B cell (primary cell): ENCODE data around the gene VAMP8. TPM values are rescaled to one million over a fixed set of nuclear protein-coding genes. Genes with fewer than 3 reads are reported as not detected.

Experiments
- ATAC-seq: fragments of 200-7000 bp; cut with Tn5 transposase; one replicate; pipeline ENCODE4 v1.10.0; 2021; ENCODE audit warnings: low read depth, mild to moderate bottlenecking, moderate number of reproducible peaks, moderate library complexity
- CTCF ChIA-PET: fragments of 350-600 bp; sonication (Branson Sonifier 250); formaldehyde crosslinking; loops from one replicate; lab custom pipeline; 2021; ENCODE audit warnings: antibody characterized with exemption, inconsistent platforms; lab: Charles Lee
- POLR2A ChIA-PET: fragments of 350-600 bp; sonication (Branson Sonifier 250); formaldehyde crosslinking; loops from one replicate; lab custom pipeline; 2021; ENCODE audit warnings: antibody characterized with exemption; lab: Charles Lee
- DNase-seq: peaks from one replicate; pipeline ENCODE4 v3.0.0; 2013
- H2AFZ ChIP-seq: 2 replicates; pipeline ENCODE4 v1.6.1; 2012; ENCODE audit warnings: mild to moderate bottlenecking, low read depth, low read length; ENCODE audit not compliant: insufficient read depth, poor library complexity, severe bottlenecking
- H3K27ac ChIP-seq, 2 donors: 1 replicate in 1 of 2; 2 replicates in 1 of 2; pipeline ENCODE4 v1.5.1; 2012 to 2013; ENCODE audit warnings: low read length in 2 of 2, mild to moderate bottlenecking in 2 of 2, moderate library complexity in 1 of 2
- H3K27me3 ChIP-seq, 4 experiments: fragments of 200-600 bp in 1 of 4; sonication (generic) in 1 of 4; replicated peaks in 1 of 4; 1 replicate in 2 of 4; 2 replicates in 2 of 4; pipeline versions ENCODE4 v1.6.1 to v1.7.0; 2013 to 2016; ENCODE audit warnings: low read length in 3 of 4, mild to moderate bottlenecking in 2 of 4, mixed read lengths in 1 of 4, moderate library complexity in 1 of 4; ENCODE audit not compliant: insufficient read depth in 4 of 4, control insufficient read depth in 3 of 4; ENCODE audit errors: control extremely low read depth in 1 of 4
- H3K36me3 ChIP-seq, 2 experiments: replicated peaks in 1 of 2; 1 replicate in 1 of 2; 2 replicates in 1 of 2; pipeline versions ENCODE4 v1.6.1 to v1.7.1; 2013; ENCODE audit warnings: low read length in 1 of 2; ENCODE audit not compliant: insufficient read depth in 2 of 2, control insufficient read depth in 1 of 2; ENCODE audit errors: control extremely low read depth in 1 of 2, extremely low read depth in 1 of 2
- H3K4me1 ChIP-seq, 2 donors: fragments of 200-600 bp in 1 of 2; sonication (generic) in 1 of 2; 1 replicate in 1 of 2; 2 replicates in 1 of 2; pipeline versions ENCODE4 v1.5.1 to v1.6.1; 2013 to 2017; ENCODE audit warnings: low read length in 2 of 2; ENCODE audit not compliant: control insufficient read depth in 2 of 2, insufficient read depth in 2 of 2
- H3K4me2 ChIP-seq: replicated peaks from 2 replicates; pipeline ENCODE3; 2012; ENCODE audit warnings: mild to moderate bottlenecking, low read depth, low read length; ENCODE audit not compliant: poor library complexity, severe bottlenecking
- H3K4me3 ChIP-seq, 5 experiments: fragments of 200-600 bp in 1 of 5; sonication (generic) in 1 of 5; 1 replicate in 3 of 5; 2 replicates in 2 of 5; pipeline versions ENCODE4 v1.5.1 to v1.7.0; 2011 to 2016; ENCODE audit warnings: low read length in 4 of 5, mild to moderate bottlenecking in 4 of 5, low read depth in 2 of 5, control low read depth in 1 of 5, moderate library complexity in 1 of 5; ENCODE audit not compliant: insufficient read depth in 1 of 5; ENCODE audit errors: control extremely low read depth in 1 of 5, extremely low read depth in 1 of 5
- H3K79me2 ChIP-seq: fragments of 200-600 bp; sonication (generic); one replicate; pipeline ENCODE4 v1.6.0; 2016; ENCODE audit warnings: low read length; ENCODE audit not compliant: control insufficient read depth, insufficient read depth
- H3K9ac ChIP-seq: fragments of 200-600 bp; sonication (generic); 2 replicates; pipeline ENCODE4 v1.6.1; 2017; ENCODE audit warnings: mild to moderate bottlenecking, low read length, moderate library complexity
- H3K9me3 ChIP-seq, 3 donors: one replicate each; pipeline versions ENCODE4 v1.6.1 to v1.7.1; 2013; ENCODE audit warnings: low read length in 2 of 3; ENCODE audit not compliant: control insufficient read depth in 2 of 3, insufficient read depth in 1 of 3; ENCODE audit errors: control extremely low read depth in 1 of 3
- H4K20me1 ChIP-seq: 2 replicates; pipeline ENCODE4 v1.6.0; 2012; ENCODE audit warnings: mild to moderate bottlenecking, low read length; ENCODE audit not compliant: insufficient read depth, control insufficient read depth, poor library complexity, severe bottlenecking
- H3K27ac Mint-ChIP-seq: one replicate; pipeline ENCODE4 v1.8.0; 2021; ENCODE audit warnings: mixed read lengths
- H3K27me3 Mint-ChIP-seq: one replicate; pipeline ENCODE4 v1.8.0; 2021; ENCODE audit warnings: mixed read lengths
- H3K4me1 Mint-ChIP-seq: one replicate; pipeline ENCODE4 v1.8.0; 2021; ENCODE audit warnings: mixed read lengths
- H3K4me3 Mint-ChIP-seq: one replicate; pipeline ENCODE4 v1.8.0; 2021; ENCODE audit warnings: mixed read lengths
- H3K9me3 Mint-ChIP-seq: one replicate; pipeline ENCODE4 v1.8.0; 2022; ENCODE audit warnings: mixed read lengths; ENCODE audit not compliant: insufficient read depth
- CTCF ChIP-seq: fragments of 200-600 bp; IDR thresholded peaks from one replicate; pipeline ENCODE4 v1.8.0; 2022; ENCODE audit warnings: antibody characterized with exemption, mild to moderate bottlenecking
- EZH2 ChIP-seq: IDR thresholded peaks from 2 replicates; pipeline ENCODE4 v1.6.1; 2012; ENCODE audit warnings: borderline replicate concordance, low read depth, mild to moderate bottlenecking, moderate library complexity, low read length; ENCODE audit not compliant: insufficient read depth, poor library complexity, severe bottlenecking
- whole genome bisulfite sequencing: methylation state at CpG from one replicate; pipeline ENCODE4 v1.1.5; 2013; ENCODE audit warnings: missing lambda C conversion rate; ENCODE audit not compliant: insufficient coverage; 5-methylcytosine and 5-hydroxymethylcytosine counted together
- intact Hi-C: fragments of 100-400 bp; cut with micrococcal nuclease; formaldehyde crosslinking; loops from one replicate; pipeline ENCODE4 v1.10.0; 2022
- polyA plus RNA-seq: library from polyadenylated mRNA; depleted of rRNA; stranded (reverse); fragments of >200 nt; gene quantifications from 2 replicates; pipeline ENCODE4 v1.2.3, GENCODE V29; 2012
- total RNA-seq, 2 donors: library from RNA; stranded (reverse); fragments of 120-200 nt in 1 of 2; gene quantifications; 1 replicate in 1 of 2; 2 replicates in 1 of 2; pipeline versions ENCODE4 v1.2.3 to v1.2.4, GENCODE V29; 2013 to 2022

Gene VAMP8
- total and polyA plus RNA-seq, 2 donors (not counting 1 experiment from before 2014, with no cell fraction given): 68.7 to 73.8 TPM

GRCh38 chr2:85601771-85602475 is 24.5 kb downstream of the VAMP8 start:
- Histone ChIP-seq H3K36me3 (peaks cover 0 to 27% of the 10 kb centered on the region in 2 experiments), H3K9ac (peak overlapping the region; percentile 71), H3K79me2 (peaks cover 23% of the 10 kb centered on the region), H3K9me3 (no peaks in the 10 kb centered on the region), H3K4me1 (peaks cover 17 to 27% of the 10 kb centered on the region in 2 donors), H2AFZ (peak overlapping the region; percentile 84), H3K27ac (peak overlapping the region in 1 of 2 donors; percentile 74), H3K4me3 (peak overlapping the region; percentile 27 to 92 (median 74)), H3K27me3 (no peaks in the 10 kb centered on the region), H4K20me1 (peaks cover 17% of the 10 kb centered on the region), H3K4me2 (peak overlapping the region; percentile 80)
- Mint-ChIP-seq H3K9me3 (no peaks in the 10 kb centered on the region), H3K27ac (peak overlapping the region; percentile 89), H3K4me3 (peak overlapping the region; percentile 90), H3K27me3 (no peaks in the 10 kb centered on the region), H3K4me1 (peaks cover 30% of the 10 kb centered on the region)
- TF ChIP-seq CTCF (no peak), EZH2 (no peak)
- ChIA-PET POLR2A (interaction anchor here (0.6 to 1.9 kb wide), 6 partner anchors 10 to 184 kb away, joined by 3 to 11 read pairs (median 5); partner anchors contain the start of genes C2orf68, GGCX, MAT2A and SH2D6), CTCF (interaction anchor here (1.1 to 1.7 kb wide), 4 partner anchors 10 to 58 kb away, joined by 3 to 4 read pairs (median 3); no protein-coding TSS in a partner anchor)
- no peak for DNase-seq
- ATAC-seq: peak; percentile 34
- 8% methylated on average over 34 of the region's 36 CpGs for WGBS
- intact Hi-C loops: loop anchor here (1.0 to 5.0 kb wide), 7 partner anchors 10 to 210 kb away; partner anchors contain the start of genes C2orf68, GGCX, MAT2A and USP39
